ENCODE data around the gene PRR36.
"Not testable (repeated sequence)": the region's sequence is repeated elsewhere in the genome, so short reads cannot be mapped to it uniquely, and the experiment has no call there.

The PRR36 gene

GRCh38 chr19:7874076-7874896, at the start of gene PRR36:
TSS of gene PRR36 (minus strand) at chr19:7874390. CDS start at chr19:7873689, 701 bp downstream.
- no peak for FAIRE-seq

- FAIRE-seq: no peak
Measured at GRCh38 chr19:7923295-7924191, 49.4 kb upstream of the PRR36 start.

GRCh38 chr19:7922836-7923195, 48.6 kb upstream of the PRR36 start:
- FAIRE-seq: no peak

GRCh38 chr19:7921967-7922835, 48.0 kb upstream of the PRR36 start:
- FAIRE-seq: no peak

GRCh38 chr19:7921302-7921966, 47.2 kb upstream of the PRR36 start:
- no peak for FAIRE-seq

- no peak for FAIRE-seq
Measured at GRCh38 chr19:7920519-7921301, 46.5 kb upstream of the PRR36 start.

GRCh38 chr19:7919610-7920518, 45.7 kb upstream of the PRR36 start, which contains the start of gene SNAPC2:
TSS of gene SNAPC2 (plus strand) at chr19:7920338. CDS start at chr19:7920367, 29 bp downstream.
- FAIRE-seq: peak; percentile 46

- no peak for FAIRE-seq
Measured at GRCh38 chr19:7918615-7919421, 44.6 kb upstream of the PRR36 start.

GRCh38 chr19:7918062-7918614, 43.9 kb upstream of the PRR36 start:
- FAIRE-seq: not testable (repeated sequence)

- FAIRE-seq: no peak
Measured at GRCh38 chr19:7917267-7918061, 43.3 kb upstream of the PRR36 start.

GRCh38 chr19:7916955-7917266, 42.7 kb upstream of the PRR36 start:
- no peak for FAIRE-seq

GRCh38 chr19:7916103-7916954, 42.1 kb upstream of the PRR36 start:
- no peak for FAIRE-seq

- no peak for FAIRE-seq
Measured at GRCh38 chr19:7915250-7916102, 41.3 kb upstream of the PRR36 start.

- no peak for FAIRE-seq
Measured at GRCh38 chr19:7914598-7915045, 40.4 kb upstream of the PRR36 start, which contains the start of gene TGFBR3L. TSS of gene TGFBR3L (plus strand) at chr19:7914830.

GRCh38 chr19:7914099-7914498, 39.9 kb upstream of the PRR36 start:
- FAIRE-seq: no peak

GRCh38 chr19:7913652-7914051, 39.5 kb upstream of the PRR36 start:
- no peak for FAIRE-seq
